ENCODE results near the gene TOX4. TPM values are rescaled to one million over a fixed set of nuclear protein-coding genes. Genes with fewer than 3 reads are reported as not detected.

TOX4 gene
- total and polyA plus RNA-seq, 9 of the 15 experiments (the other 6 are each of a cell fraction or from before 2014, with no cell fraction given): 9.9 to 76.5 (median 41.0) TPM

DNA sequence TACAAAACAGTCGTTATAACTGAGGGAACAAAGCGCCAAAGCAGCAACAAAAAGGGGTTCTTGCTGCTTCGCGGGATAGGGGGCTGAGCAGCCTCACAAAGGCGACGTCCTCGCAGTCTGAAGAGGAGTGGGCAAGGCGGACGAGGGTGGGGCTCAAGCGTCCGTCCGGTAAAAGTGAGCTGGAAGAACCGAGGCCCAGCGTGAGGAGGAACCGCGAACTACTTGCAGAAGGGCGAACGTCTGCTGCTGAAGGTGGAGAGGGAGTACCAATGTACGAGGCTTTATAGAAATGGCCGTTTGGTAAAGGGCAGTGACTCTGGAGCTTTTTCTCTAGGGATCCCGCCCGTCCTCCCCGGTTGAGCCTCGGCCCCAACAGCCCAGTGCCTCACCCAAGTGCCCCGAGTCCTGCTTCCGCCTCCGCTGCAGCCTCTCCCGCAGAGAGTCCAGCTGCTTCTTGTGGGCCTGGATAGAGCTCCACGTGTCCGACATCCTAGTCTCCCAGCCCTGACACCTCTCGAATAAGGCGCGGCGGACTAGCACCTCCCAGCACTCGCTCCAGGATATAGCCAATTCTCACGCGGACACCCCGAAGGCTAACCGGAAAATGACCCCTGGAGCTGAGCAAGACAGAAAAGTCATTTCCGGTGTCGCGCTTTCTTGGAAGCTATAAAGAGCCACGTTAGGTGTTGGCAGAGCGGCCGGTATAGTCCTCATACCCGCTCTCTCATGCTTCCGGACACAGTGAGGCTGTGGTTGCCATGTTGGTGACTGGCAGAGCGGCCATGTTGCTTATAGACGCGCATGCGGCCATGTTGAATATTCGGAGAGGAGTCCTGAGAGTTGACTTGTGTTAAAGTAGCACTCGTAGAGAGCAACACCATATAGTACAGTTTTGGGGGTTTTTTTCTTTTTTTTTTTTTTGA, 34.0 kb downstream of the TOX4 start, which contains the start of gene METTL3 (continued):
- TF ChIP-seq STAT5A (IDR thresholded peaks at IDR 0.05; ENCODE audit: borderline replicate concordance, low read length) (no peak), ZNF23 (CRISPR knock-in tag; IDR thresholded peaks at IDR 0.05) (no peak), SREBF2 (CRISPR knock-in tag; IDR thresholded peaks at IDR 0.05) (no peak), ZNF668 (CRISPR knock-in tag; IDR thresholded peaks at IDR 0.05) (no peak), ZNF707 (CRISPR knock-in tag; conservative IDR thresholded peaks at IDR 0.05) (no peak), TOE1 (IDR thresholded peaks at IDR 0.05; ENCODE audit: borderline replicate concordance) (no peak), TOE1 (CRISPR knock-in tag; IDR thresholded peaks at IDR 0.05; ENCODE audit: borderline replicate concordance, low read depth) (no peak), SP1 (CRISPR knock-in tag; IDR thresholded peaks at IDR 0.05) (peak; percentile 66; the same call in 1 of the 2 replicates), GABPB2 (CRISPR knock-in tag; conservative IDR thresholded peaks at IDR 0.05) (no peak), SAFB (IDR thresholded peaks at IDR 0.05; ENCODE audit: borderline replicate concordance, low read depth, low read length) (no peak), ZNF197 (CRISPR knock-in tag; IDR thresholded peaks at IDR 0.05; ENCODE audit: low read depth) (peak; percentile 99), GTF2F1 (IDR thresholded peaks at IDR 0.05; ENCODE audit: low read depth, low read length) (no peak), PRPF4 (IDR thresholded peaks at IDR 0.05; ENCODE audit: insufficient read depth, low read depth, low read length, poor library complexity, severe bottlenecking) (no peak), ZNF699 (CRISPR knock-in tag; IDR thresholded peaks at IDR 0.05; ENCODE audit: insufficient replicate concordance) (no peak), FOXA3 (CRISPR knock-in tag; conservative IDR thresholded peaks at IDR 0.05 in 1 of 2, IDR thresholded peaks at IDR 0.05 in 1 of 2) (0 out of 4 replicates have a peak, but pooled peaks of 1 of the 2 experiments have one; percentile 49), HDAC2 (IDR thresholded peaks at IDR 0.05) (peak; percentile 51), FOXJ3 (CRISPR knock-in tag; IDR thresholded peaks at IDR 0.05) (no peak)
- TF ChIP-seq, protein P1, sequence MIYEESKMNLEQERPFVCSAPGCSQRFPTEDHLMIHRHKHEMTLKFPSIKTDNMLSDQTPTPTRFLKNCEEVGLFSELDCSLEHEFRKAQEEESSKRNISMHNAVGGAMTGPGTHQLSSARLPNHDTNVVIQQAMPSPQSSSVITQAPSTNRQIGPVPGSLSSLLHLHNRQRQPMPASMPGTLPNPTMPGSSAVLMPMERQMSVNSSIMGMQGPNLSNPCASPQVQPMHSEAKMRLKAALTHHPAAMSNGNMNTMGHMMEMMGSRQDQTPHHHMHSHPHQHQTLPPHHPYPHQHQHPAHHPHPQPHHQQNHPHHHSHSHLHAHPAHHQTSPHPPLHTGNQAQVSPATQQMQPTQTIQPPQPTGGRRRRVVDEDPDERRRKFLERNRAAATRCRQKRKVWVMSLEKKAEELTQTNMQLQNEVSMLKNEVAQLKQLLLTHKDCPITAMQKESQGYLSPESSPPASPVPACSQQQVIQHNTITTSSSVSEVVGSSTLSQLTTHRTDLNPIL (CRISPR knock-in tag; IDR thresholded peaks at IDR 0.05): no peak
- TF ChIP-seq, protein P2, sequence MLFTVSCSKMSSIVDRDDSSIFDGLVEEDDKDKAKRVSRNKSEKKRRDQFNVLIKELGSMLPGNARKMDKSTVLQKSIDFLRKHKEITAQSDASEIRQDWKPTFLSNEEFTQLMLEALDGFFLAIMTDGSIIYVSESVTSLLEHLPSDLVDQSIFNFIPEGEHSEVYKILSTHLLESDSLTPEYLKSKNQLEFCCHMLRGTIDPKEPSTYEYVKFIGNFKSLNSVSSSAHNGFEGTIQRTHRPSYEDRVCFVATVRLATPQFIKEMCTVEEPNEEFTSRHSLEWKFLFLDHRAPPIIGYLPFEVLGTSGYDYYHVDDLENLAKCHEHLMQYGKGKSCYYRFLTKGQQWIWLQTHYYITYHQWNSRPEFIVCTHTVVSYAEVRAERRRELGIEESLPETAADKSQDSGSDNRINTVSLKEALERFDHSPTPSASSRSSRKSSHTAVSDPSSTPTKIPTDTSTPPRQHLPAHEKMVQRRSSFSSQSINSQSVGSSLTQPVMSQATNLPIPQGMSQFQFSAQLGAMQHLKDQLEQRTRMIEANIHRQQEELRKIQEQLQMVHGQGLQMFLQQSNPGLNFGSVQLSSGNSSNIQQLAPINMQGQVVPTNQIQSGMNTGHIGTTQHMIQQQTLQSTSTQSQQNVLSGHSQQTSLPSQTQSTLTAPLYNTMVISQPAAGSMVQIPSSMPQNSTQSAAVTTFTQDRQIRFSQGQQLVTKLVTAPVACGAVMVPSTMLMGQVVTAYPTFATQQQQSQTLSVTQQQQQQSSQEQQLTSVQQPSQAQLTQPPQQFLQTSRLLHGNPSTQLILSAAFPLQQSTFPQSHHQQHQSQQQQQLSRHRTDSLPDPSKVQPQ (CRISPR knock-in tag; IDR thresholded peaks at IDR 0.05; ENCODE audit: borderline replicate concordance): no peak
- TF ChIP-seq, protein P3, sequence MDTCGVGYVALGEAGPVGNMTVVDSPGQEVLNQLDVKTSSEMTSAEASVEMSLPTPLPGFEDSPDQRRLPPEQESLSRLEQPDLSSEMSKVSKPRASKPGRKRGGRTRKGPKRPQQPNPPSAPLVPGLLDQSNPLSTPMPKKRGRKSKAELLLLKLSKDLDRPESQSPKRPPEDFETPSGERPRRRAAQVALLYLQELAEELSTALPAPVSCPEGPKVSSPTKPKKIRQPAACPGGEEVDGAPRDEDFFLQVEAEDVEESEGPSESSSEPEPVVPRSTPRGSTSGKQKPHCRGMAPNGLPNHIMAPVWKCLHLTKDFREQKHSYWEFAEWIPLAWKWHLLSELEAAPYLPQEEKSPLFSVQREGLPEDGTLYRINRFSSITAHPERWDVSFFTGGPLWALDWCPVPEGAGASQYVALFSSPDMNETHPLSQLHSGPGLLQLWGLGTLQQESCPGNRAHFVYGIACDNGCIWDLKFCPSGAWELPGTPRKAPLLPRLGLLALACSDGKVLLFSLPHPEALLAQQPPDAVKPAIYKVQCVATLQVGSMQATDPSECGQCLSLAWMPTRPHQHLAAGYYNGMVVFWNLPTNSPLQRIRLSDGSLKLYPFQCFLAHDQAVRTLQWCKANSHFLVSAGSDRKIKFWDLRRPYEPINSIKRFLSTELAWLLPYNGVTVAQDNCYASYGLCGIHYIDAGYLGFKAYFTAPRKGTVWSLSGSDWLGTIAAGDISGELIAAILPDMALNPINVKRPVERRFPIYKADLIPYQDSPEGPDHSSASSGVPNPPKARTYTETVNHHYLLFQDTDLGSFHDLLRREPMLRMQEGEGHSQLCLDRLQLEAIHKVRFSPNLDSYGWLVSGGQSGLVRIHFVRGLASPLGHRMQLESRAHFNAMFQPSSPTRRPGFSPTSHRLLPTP (IDR thresholded peaks at IDR 0.05; ENCODE audit: borderline replicate concordance, extremely low read depth, insufficient read length): no peak
